GM19463 (cell line): ENCODE data around the gene CGNL1.

Experiments used
- ATAC-seq: cut with Tn5 transposase; IDR thresholded peaks from one replicate; pipeline ENCODE4 v1.9.1; 2021; ENCODE audit warnings: mild to moderate bottlenecking, moderate library complexity; ENCODE audit not compliant: unreplicated experiment

Gene CGNL1

DNA sequence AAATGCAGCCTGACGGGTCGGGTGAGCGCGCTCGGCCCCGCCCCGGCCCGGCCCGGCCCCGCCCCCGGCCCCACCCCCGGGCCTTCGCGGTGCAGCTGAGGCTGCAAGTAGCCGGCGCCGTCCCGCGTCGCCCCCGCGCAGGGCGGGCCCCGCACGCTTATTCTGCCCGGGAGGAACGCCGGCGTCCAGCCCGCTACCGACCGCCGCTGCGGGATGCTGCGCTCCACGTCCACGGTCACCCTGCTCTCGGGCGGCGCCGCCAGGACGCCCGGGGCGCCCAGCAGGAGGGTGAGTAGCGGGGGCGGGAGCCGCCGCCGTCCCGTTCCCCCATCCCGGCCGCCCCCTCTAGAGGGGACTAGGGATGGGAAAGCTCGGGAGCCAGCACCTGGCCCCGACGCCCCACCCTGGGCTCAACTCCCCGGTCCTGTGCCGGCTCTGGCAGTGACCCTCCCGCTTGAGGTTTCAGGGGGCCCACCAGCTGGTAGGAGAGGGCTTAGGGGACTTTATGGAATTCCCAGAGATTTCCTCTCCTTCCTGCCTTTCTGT is 215.6 kb downstream of the CGNL1 start, which contains the start of gene MYZAP:
Gene MYZAP (plus strand): TSS at position 83 of the 546 bp plus-strand sequence. CDS start 131 bp downstream, at position 214.
- no peak for ATAC-seq

DNA sequence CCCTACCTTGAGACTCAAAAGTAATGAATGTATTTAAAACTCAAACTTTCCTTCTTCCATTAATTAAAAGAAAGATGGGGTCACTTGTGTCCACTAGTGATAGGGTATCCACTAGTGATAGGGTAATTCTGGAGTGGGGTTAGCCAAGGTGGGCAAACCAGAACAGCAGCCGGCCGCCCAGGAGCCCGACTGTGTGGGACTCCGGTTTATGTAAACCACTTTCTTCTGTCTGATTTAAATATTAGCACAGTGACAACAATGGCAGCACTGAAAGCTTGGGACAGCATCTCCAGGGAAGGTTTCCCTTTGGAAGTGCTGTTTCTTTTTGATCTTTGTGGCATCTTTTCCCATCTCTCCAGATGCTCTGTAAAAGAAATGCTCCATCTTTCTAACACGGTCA is 216.1 kb downstream of the CGNL1 start:
- no peak for ATAC-seq

DNA sequence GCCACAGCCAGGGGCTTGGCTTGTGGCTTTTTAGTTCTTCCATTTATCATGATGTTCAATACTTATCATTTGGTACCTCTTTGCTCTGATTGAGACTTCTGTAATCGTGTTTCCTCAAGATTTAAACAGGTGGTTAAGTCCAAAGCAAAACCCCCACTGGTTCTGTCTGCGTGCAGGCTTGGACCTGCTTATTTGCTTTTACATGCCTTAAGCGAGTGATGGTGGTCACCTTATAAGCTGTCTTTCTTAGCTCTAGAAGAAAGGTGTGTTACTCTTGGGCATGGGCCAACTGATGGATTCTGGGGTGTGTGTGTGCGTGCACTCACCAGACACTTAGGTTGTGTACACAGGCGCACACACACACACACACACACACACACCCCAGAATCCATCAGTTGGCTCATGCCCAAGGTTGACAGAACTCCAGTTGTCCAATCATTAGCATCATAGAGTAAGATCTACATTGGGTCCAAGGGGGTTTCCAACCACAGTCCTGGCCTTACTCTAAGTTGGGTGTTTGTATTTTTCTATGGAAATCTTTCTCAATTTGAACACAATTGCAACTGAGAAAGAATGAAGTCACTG is 216.6 kb downstream of the CGNL1 start:
- ATAC-seq: no peak

DNA sequence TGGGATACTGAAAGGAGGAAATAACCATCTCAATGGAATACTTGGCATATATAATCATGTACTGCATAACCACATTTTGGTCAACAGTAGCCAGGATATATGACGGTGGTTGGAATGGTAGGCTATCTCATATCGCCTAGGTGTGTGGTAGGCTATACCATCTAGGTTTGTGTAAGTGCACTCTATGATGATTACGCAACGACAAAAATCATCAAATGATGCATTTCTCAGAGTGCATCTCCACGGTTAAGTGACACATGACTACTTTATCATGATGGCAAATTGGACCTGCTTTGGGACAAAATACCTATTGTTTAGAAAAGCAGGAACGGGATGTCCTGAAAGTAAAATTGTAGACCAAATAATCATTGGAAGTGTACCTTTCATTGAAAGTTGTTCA is 218.2 kb downstream of the CGNL1 start:
- ATAC-seq: no peak

DNA sequence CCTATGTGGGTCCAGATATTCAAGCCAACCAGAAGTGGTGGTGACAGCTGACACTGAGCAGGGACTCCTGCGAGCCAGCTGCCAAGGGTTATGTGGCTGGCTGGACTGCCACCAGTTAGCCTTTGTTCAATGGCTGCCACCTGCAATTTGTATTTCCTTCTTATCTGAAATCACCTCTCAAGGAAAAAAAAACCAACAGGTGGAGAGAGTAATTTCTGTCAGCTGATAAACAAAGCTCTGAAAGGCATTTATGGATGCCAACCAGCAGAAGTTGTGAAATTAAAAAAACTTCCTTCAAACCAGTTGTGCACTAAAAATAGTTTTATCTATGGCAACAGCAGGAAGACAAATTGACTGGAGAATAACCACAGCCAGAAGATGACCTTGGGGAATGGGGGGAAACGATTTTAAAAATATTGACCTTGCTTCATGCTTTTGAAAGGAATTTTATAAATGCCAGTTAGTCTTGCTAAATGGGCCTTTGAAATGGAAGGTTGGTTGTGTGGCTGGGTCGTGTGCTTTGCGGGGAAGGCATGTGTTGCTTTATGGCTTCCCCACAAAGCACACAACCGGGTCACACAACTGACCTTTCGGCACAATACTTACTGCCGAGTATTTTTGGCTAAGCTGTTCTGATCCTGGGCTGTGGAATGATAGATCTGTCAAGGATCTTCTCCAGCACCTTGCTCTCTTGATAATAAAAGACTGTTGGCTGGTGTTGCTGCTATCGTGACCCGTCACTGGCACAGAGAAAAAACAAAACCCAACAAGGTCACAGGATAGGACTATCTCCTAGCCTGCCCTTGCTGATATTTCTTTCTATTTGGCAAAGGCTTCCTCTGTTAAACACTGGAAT is 218.9 kb downstream of the CGNL1 start:
- no peak for ATAC-seq

DNA sequence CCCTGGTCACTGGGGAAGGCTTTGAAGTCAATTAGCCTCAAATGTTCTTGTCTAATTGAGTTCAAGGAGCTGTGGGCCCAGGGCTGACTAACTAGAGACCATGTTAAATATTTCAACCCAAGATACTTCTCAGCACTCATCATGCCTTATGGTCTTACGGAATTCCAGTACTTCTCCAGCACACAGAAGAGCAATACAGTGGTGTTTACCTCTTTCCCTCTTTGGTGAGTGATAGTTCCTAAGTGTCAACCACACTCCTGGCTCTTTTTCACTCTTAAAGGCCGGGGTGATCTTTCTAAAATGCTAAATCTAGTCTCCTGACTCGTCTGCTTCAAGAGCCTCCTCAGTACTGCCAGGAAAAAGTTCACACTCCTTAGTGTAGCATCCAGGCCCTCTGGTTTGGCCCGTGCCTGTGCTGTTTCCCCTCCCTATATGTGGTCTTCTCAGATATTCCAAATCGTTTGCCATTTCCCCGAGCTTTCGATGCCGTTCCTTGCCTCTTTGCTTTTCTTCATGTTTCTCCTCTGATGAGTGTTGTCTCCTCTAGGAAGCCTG is 220.1 kb downstream of the CGNL1 start:
- no peak for ATAC-seq

DNA sequence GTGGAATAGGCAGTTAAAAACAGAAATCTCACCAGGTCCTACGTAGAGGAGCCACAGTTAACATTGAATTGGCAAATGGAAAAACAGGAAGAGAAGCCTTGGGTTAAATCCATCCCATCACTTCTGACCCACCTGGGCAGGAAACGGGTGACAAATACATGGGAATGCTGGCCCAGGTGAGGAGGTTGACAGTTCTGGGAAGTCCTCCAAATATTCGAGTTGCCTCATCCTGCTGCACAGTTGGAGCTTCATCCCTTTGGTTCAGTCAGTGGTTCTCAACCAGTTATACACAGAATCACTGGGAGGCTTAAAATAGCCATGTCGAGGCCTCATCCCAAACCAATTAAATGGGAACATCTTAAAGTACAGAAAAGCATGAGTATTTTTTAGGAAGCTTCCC is 220.7 kb downstream of the CGNL1 start:
- no peak for ATAC-seq

DNA sequence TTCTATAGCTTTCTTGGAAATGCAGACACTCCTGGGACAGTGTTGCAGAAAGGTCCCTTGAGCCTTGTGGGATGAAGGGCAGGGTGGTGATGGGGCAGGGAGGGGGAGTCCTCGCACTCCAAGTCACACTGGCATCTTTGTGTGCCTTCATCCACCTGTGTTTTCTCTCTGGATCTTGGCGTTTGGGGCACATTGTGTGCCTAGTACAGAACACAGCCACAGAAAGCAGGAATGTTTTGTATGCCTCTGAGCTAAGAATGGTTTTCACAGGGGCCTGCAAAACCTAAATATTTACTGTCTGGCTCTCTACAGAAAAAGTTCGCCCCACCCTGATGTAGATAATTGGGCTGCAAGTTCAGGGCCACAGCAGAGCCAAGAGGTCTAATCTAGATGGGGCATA is 221.1 kb downstream of the CGNL1 start:
- no peak for ATAC-seq

DNA sequence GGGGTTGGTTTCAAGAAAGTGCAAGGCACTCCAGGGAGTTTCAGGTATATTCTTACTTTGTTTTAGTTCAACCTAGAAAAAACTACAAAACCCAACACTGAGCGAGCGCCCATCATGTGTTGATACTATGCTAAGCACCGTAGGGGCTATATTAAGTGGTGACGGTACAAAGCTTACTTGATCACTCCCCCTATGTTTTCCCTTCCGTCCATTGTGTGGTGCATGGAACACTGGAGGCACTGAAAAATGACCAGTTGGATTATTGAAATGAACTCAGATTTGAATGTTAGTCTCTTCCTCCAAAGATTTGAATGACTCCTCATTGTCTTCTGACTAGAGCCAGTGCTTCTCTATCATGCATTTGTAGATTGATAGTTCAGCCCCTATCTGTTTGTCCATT is 222.0 kb downstream of the CGNL1 start:
- no peak for ATAC-seq

DNA sequence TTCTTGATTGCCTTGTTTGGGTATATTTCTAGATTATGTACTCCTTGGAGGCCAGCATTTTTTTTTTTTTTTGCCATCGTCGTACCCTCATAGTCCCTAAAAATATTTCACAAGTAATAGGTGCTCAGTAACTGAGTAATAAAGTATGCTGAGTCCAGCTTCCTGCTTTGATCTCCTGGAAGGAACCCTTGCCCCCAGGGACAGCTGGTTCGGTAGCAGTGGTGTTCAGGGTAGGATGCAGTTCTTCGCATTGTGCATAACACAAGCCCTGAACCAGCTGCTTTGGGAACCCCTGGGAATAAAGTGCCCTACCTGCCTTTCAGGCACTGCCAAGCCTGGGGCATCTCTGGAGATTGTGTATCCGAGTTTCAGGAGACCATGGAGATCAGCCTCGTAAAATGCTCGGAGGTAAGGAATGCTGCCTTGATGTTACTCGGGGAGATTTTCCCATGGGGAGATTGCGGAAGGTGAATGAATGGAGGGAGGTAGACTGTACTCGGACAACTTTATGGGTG is 223.0 kb downstream of the CGNL1 start:
- ATAC-seq: no peak

DNA sequence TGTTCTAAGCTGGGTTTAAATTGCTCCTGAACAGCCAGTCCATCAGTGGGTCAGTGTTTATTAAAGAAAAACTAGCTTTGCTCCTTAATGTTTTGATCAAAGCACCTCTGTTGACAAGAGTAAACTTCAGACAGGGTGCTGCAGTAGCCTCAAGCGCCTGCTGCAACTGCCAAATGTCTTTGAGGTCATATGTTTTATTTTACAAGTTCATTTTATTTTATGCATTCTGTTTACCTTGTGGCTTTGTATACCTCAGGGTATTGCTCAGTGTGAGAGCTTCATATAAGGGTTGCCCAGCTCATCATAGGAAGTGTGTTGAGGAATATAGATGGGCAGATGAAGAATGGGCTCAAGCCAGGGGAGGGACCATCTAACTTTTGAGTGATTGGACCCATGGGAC is 223.9 kb downstream of the CGNL1 start:
- no peak for ATAC-seq
